Stomach (tissue), 4 donors: ENCODE results near the gene ADCY5.

Experiments
- CTCF ChIP-seq, 7 experiments: fragments of 450-650 bp in 4 of 7; fragments of 200-600 bp in 3 of 7; sonication (generic) in 3 of 7; IDR thresholded peaks; one replicate each; pipeline ENCODE4 v1.5.1; 2016 to 2019; ENCODE audit warnings: antibody characterized with exemption in 7 of 7, control low read depth in 2 of 7, mild to moderate bottlenecking in 1 of 7
- POLR2A ChIP-seq, 4 donors: fragments of 450-650 bp; IDR thresholded peaks; one replicate each; pipeline ENCODE4 v1.6.1; 2016; ENCODE audit warnings: antibody characterized with exemption in 4 of 4, control low read depth in 2 of 4, mild to moderate bottlenecking in 1 of 4, moderate library complexity in 1 of 4

DNA sequence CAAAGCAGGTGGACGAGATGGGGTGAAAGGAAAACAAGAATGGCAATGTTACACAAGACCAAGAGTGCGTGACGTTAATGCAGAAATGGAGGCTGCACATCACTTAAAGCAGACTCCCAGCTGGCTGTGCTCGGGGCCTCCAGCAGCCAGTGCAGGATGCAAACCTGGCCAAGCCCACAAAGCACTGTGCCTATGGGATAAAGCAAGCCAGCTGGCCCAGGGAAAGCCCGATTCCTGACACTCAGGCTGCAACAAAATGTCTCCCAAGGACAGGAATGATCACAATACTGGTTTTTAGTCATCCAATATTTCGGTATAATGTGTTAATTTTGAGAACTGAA lies 161.0 kb downstream of the ADCY5 start:
- no peak for TF ChIP-seq CTCF (IDR thresholded peaks at IDR 0.05)
- TF ChIP-seq POLR2A (IDR thresholded peaks at IDR 0.05), result no peak
